MCF 10A (cell line): ENCODE measurements around the gene SLC10A1. TPM values are rescaled to one million over a fixed set of nuclear protein-coding genes. Genes with fewer than 3 reads are reported as not detected.
A peak's percentile ranks its signal among the peaks of the same experiment; 100 is the strongest.
"Not testable (repeated sequence)": the region's sequence is repeated elsewhere in the genome, so short reads cannot be mapped to it uniquely, and the experiment has no call there.

ENCODE experiments used
- BruUV-seq: library from RNA; stranded (reverse); fragments of 400-500 nt; replicated peaks from 2 replicates; lab custom pipeline; 2021; lab: Mats Ljungman, UMichigan
- CTCF ChIA-PET: fragments of 300-600 bp; sonication (Branson Sonifier 250); formaldehyde crosslinking; extraction: SDS; loops from one replicate; lab custom pipeline; 2021; ENCODE audit warnings: antibody characterized with exemption, inconsistent platforms; lab: Yijun Ruan, JAX
- POLR2A ChIA-PET: fragments of 300-600, 350-650 bp; sonication (Branson Sonifier 250); formaldehyde crosslinking; extraction: SDS; loops from one replicate; lab custom pipeline; 2020; ENCODE audit warnings: antibody characterized with exemption, inconsistent platforms; lab: Yijun Ruan, JAX
- DNase-seq: peaks from one replicate; pipeline ENCODE4 v3.0.0-alpha.2; 2018; ENCODE audit not compliant: unreplicated experiment
- H3K27ac Mint-ChIP-seq: one replicate; pipeline ENCODE4 v1.8.0; 2022; ENCODE audit warnings: mild to moderate bottlenecking, low read depth, mixed read lengths; ENCODE audit not compliant: unreplicated experiment
- H3K27me3 Mint-ChIP-seq: one replicate; pipeline ENCODE4 v1.8.0; 2022; ENCODE audit warnings: mixed read lengths; ENCODE audit not compliant: insufficient read depth, unreplicated experiment
- H3K36me3 Mint-ChIP-seq: one replicate; pipeline ENCODE4 v1.8.0; 2022; ENCODE audit warnings: mild to moderate bottlenecking, moderate library complexity, mixed read lengths; ENCODE audit not compliant: insufficient read depth, unreplicated experiment
- H3K4me1 Mint-ChIP-seq: one replicate; pipeline ENCODE4 v1.8.0; 2022; ENCODE audit warnings: mixed read lengths; ENCODE audit not compliant: insufficient read depth, unreplicated experiment
- H3K4me3 Mint-ChIP-seq: one replicate; pipeline ENCODE4 v1.8.0; 2022; ENCODE audit warnings: mild to moderate bottlenecking, moderate library complexity, mixed read lengths; ENCODE audit not compliant: unreplicated experiment
- H3K9me3 Mint-ChIP-seq: one replicate; pipeline ENCODE4 v1.8.0; 2022; ENCODE audit warnings: mixed read lengths; ENCODE audit not compliant: unreplicated experiment
- intact Hi-C: fragments of 100-400 bp; cut with micrococcal nuclease; formaldehyde crosslinking; loops from 2 replicates; pipeline ENCODE4 v1.14.1; 2022
- total RNA-seq: library from RNA; stranded (reverse); gene quantifications from 2 replicates; pipeline ENCODE4 v1.2.3, GENCODE V29; 2022
- TF ChIP-seq, protein P1 (sequence below): fragments of 200-600 bp; IDR thresholded peaks from one replicate; pipeline ENCODE4 v1.8.0; 2022; ENCODE audit warnings: antibody characterized with exemption, mild to moderate bottlenecking; ENCODE audit not compliant: unreplicated experiment

SLC10A1 gene
- total RNA-seq, 1 experiment from 2014 or later: not detected

DNA sequence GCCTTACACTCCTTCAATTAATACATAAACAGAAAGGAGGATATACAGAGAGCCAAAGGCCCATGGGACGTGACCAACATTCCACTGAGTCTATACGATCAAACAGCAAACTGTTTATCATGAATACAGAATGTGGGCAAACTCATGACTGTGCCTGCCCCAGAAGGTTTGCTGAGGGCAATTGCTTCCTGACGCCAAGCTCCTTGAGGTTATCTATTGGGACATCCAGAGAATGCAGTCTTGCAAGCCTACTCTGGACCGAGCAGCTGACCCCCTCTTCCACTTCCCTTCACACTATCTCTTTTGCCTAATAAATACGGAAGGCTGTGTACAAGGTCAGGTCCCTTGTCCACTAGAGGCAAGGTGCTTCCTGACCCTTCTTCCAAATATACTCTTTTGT is 18.5 kb upstream of the SLC10A1 start:
- H3K27ac Mint-ChIP-seq: no peak overlapping the region
- TF ChIP-seq, protein P1, sequence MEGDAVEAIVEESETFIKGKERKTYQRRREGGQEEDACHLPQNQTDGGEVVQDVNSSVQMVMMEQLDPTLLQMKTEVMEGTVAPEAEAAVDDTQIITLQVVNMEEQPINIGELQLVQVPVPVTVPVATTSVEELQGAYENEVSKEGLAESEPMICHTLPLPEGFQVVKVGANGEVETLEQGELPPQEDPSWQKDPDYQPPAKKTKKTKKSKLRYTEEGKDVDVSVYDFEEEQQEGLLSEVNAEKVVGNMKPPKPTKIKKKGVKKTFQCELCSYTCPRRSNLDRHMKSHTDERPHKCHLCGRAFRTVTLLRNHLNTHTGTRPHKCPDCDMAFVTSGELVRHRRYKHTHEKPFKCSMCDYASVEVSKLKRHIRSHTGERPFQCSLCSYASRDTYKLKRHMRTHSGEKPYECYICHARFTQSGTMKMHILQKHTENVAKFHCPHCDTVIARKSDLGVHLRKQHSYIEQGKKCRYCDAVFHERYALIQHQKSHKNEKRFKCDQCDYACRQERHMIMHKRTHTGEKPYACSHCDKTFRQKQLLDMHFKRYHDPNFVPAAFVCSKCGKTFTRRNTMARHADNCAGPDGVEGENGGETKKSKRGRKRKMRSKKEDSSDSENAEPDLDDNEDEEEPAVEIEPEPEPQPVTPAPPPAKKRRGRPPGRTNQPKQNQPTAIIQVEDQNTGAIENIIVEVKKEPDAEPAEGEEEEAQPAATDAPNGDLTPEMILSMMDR: no peak
- DNase-seq: no peak
- no peaks in the 10 kb centered on the region for H3K36me3 Mint-ChIP-seq
- H3K4me3 Mint-ChIP-seq: no peak overlapping the region
- no TSS peak for BruUV-seq
- H3K4me1 Mint-ChIP-seq: no peaks in the 10 kb centered on the region
- intact Hi-C loops: loop anchor here (5.0 to 10.0 kb wide), 3 partner anchors 197 to 757 kb away; no protein-coding TSS in a partner anchor
- H3K9me3 Mint-ChIP-seq: no peaks in the 10 kb centered on the region
- H3K27me3 Mint-ChIP-seq: no peaks in the 10 kb centered on the region
- CTCF ChIA-PET: interaction anchor here (0.7 to 6.7 kb wide), 3 partner anchors 14 to 230 kb away, joined by 3 to 77 read pairs (median 3); no protein-coding TSS in a partner anchor
- POLR2A ChIA-PET: no interaction called here

DNA sequence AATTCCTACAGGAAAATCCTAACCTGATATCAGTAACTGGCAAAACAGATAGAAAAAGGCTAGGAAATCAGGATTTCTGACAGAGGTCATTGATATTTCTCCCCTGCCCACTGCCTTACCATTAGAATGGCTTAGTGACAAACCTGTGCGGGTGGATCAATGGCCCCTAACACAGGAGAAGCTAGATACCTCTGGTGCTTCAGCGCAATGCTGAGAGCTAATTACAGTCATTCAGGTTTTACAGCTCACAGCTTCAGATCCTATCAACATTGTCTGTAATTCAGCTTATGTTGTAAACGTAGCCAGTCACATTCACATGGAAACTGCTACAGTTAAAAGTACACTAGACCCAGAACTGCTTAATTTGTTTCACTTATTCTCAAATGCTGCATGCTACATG is 17.4 kb upstream of the SLC10A1 start:
- H3K27ac Mint-ChIP-seq: no peak overlapping the region
- no TSS peak for BruUV-seq
- H3K4me1 Mint-ChIP-seq: no peaks in the 10 kb centered on the region
- intact Hi-C loops: loop anchor here (10.0 kb wide), 1 partner anchor 230 kb away; no protein-coding TSS in a partner anchor
- H3K27me3 Mint-ChIP-seq: no peaks in the 10 kb centered on the region
- no peaks in the 10 kb centered on the region for H3K9me3 Mint-ChIP-seq
- no peak for DNase-seq
- CTCF ChIA-PET: interaction anchor here (0.8 to 6.7 kb wide), 3 partner anchors 11 to 259 kb away, joined by 4 to 77 read pairs (median 6); no protein-coding TSS in a partner anchor
- POLR2A ChIA-PET: no interaction called here
- H3K4me3 Mint-ChIP-seq: no peak overlapping the region
- H3K36me3 Mint-ChIP-seq: no peaks in the 10 kb centered on the region
- TF ChIP-seq, protein P1: no peak

DNA sequence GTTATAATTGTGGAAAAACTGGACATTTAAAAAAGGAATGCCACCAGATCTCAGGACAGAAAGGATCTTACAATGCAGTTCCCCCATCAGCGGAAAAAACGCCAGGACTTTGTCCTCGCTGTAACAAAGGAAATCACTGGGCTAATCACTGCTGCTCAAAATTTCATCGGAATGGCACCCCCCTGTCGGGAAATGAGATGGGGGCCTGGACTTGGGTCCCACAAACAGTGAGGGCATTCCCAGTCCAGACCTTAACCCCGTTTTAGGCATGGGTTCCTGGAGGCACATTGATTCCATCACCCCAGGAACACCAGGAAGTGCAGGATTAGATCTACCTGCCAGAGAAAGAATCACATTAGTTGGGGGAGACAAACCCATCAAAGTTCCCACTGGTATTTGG is 16.3 kb upstream of the SLC10A1 start:
- BruUV-seq, H3K27ac Mint-ChIP-seq, H3K9me3 Mint-ChIP-seq, H3K36me3 Mint-ChIP-seq, DNase-seq, POLR2A ChIA-PET, H3K27me3 Mint-ChIP-seq, H3K4me1 Mint-ChIP-seq, H3K4me3 Mint-ChIP-seq: not testable (repeated sequence)
- intact Hi-C loops: loop anchor here (10.0 kb wide), 1 partner anchor 229 kb away; no protein-coding TSS in a partner anchor
- CTCF ChIA-PET: interaction anchor here (0.8 to 6.7 kb wide), 2 partner anchors 9 to 215 kb away, joined by 4 to 77 read pairs; no protein-coding TSS in a partner anchor

DNA sequence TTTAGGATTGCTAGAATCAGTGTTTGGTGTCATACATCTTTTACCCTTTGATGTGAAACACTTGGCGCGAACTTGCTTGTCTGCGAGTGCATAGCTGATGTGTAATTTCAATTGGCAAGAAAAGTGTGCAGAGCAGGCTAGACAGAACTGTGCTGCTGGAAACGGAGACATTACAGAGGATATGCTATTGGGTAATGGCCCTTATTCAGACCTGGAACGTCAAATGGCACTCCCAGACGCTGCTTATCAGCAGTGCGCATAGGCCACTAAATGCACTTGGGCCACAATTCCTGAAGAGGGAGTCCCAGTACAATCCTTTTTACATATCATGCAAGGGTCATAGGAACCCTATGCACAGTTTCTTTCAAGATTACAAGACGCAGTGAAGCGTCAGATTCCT is 15.7 kb upstream of the SLC10A1 start:
- Mint-ChIP-seq H3K36me3 (no peaks in the 10 kb centered on the region), H3K9me3 (no peaks in the 10 kb centered on the region), H3K4me3 (no peak overlapping the region), H3K27me3 (no peaks in the 10 kb centered on the region), H3K4me1 (no peaks in the 10 kb centered on the region), H3K27ac (no peak overlapping the region)
- ChIA-PET POLR2A (no interaction called here), CTCF (interaction anchor here (6.7 kb wide), 1 partner anchor 216 kb away, joined by 77 read pairs; no protein-coding TSS in a partner anchor)
- TF ChIP-seq, protein P1: no peak
- no TSS peak for BruUV-seq
- peak; percentile 15 for DNase-seq
- intact Hi-C loops: loop anchor here (10.0 kb wide), 1 partner anchor 228 kb away; no protein-coding TSS in a partner anchor
